Common myeloid progenitor, CD34-positive (primary cell): ENCODE data around the gene APPL2.
"Not testable (repeated sequence)": the region's sequence is repeated elsewhere in the genome, so short reads cannot be mapped to it uniquely, and the experiment has no call there.

Experiments used
- CTCF ChIA-PET: fragments of 350-600 bp; sonication (Branson Sonifier 250); formaldehyde crosslinking; loops from one replicate; lab custom pipeline; 2021; ENCODE audit warnings: antibody characterized with exemption; lab: Charles Lee
- POLR2A ChIA-PET: fragments of 350-600 bp; sonication (Branson Sonifier 250); formaldehyde crosslinking; loops from one replicate; lab custom pipeline; 2021; ENCODE audit warnings: antibody characterized with exemption; lab: Charles Lee
- DNase-seq, 3 donors: peaks; one replicate each; pipeline versions ENCODE4 v3.0.0 to v3.0.0-alpha.2; 2013
- H3K27ac ChIP-seq, 2 experiments: 1 replicate in 1 of 2; 2 replicates in 1 of 2; pipeline ENCODE4 v1.7.0; 2013; ENCODE audit warnings: inconsistent platforms in 2 of 2, low read length in 2 of 2, mild to moderate bottlenecking in 2 of 2, low read depth in 1 of 2, moderate library complexity in 1 of 2; ENCODE audit not compliant: severe bottlenecking in 2 of 2, insufficient read depth in 1 of 2, poor library complexity in 1 of 2
- H3K27me3 ChIP-seq, 5 experiments: replicated peaks in 2 of 5; 1 replicate in 3 of 5; 2 replicates in 2 of 5; pipeline versions ENCODE4 v1.6.1 to v1.7.0; 2013; ENCODE audit warnings: low read length in 4 of 5, mild to moderate bottlenecking in 2 of 5, moderate library complexity in 2 of 5, inconsistent platforms in 1 of 5; ENCODE audit not compliant: insufficient read depth in 5 of 5, control insufficient read depth in 4 of 5
- H3K36me3 ChIP-seq, 4 experiments: 1 replicate in 2 of 4; 2 replicates in 2 of 4; pipeline versions ENCODE4 v1.6.1 to v1.7.0; 2013; ENCODE audit warnings: low read length in 3 of 4, control low read depth in 1 of 4, mild to moderate bottlenecking in 1 of 4; ENCODE audit not compliant: control insufficient read depth in 4 of 4, insufficient read depth in 4 of 4
- H3K4me1 ChIP-seq, 4 experiments: 1 replicate in 3 of 4; 2 replicates in 1 of 4; pipeline versions ENCODE4 v1.6.1 to v1.7.1; 2013; ENCODE audit warnings: low read length in 3 of 4, mild to moderate bottlenecking in 3 of 4, control low read depth in 1 of 4, inconsistent platforms in 1 of 4, moderate library complexity in 1 of 4; ENCODE audit not compliant: control insufficient read depth in 4 of 4, insufficient read depth in 4 of 4; ENCODE audit errors: control extremely low read depth in 1 of 4
- H3K4me3 ChIP-seq, 7 experiments: 1 replicate in 4 of 7; 2 replicates in 3 of 7; pipeline versions ENCODE4 v1.5.1 to v1.7.0; 2013; ENCODE audit warnings: mild to moderate bottlenecking in 7 of 7, low read length in 6 of 7, moderate library complexity in 6 of 7, inconsistent platforms in 2 of 7, low read depth in 2 of 7, control low read depth in 1 of 7; ENCODE audit not compliant: insufficient read depth in 4 of 7, control insufficient read depth in 1 of 7; ENCODE audit errors: extremely low read depth in 1 of 7
- H3K9me3 ChIP-seq, 5 experiments: 1 replicate in 4 of 5; 2 replicates in 1 of 5; pipeline versions ENCODE4 v1.6.1 to v1.7.1; 2013; ENCODE audit warnings: low read length in 4 of 5, mild to moderate bottlenecking in 2 of 5, inconsistent platforms in 1 of 5, low read depth in 1 of 5, moderate library complexity in 1 of 5; ENCODE audit not compliant: control insufficient read depth in 4 of 5, insufficient read depth in 2 of 5; ENCODE audit errors: control extremely low read depth in 1 of 5
- WGBS: methylation state at CpG from one replicate; pipeline ENCODE4 v1.1.5; 2013; ENCODE audit not compliant: insufficient coverage; 5-methylcytosine and 5-hydroxymethylcytosine counted together

Gene APPL2

DNA sequence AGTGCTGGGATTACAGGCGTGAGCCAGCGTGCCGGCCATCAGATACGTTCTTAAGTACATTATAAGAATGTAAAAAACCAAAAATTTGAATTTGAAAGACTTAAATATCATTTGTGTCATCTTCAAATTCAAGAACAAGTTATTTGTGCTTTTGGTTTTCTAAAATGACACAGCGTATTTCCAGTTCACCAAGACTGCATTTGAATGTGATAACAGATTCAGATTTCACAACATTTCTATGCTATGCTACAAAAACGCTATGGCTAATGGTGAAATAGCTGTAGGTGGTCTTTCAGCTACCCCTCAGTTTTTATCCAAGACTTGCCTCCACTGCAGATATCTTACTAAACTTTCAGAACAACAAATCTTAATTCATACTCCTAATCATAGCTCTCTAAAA, 46.7 kb downstream of the APPL2 start:
- Histone ChIP-seq H3K36me3 (peaks cover 10 to 82% (median 57%) of the 10 kb centered on the region in 4 experiments), H3K9me3 (no peaks in the 10 kb centered on the region), H3K4me1 (no peaks in the 10 kb centered on the region), H3K4me3 (no peak overlapping the region), H3K27ac (no peak overlapping the region), H3K27me3 (no peaks in the 10 kb centered on the region)
- no CpG with 5 or more reads among the region's 6 CpGs for WGBS
- CTCF ChIA-PET, result no interaction called here
- peak in 1 of 3 donors; percentile 12 for DNase-seq
- POLR2A ChIA-PET, result no interaction called here

DNA sequence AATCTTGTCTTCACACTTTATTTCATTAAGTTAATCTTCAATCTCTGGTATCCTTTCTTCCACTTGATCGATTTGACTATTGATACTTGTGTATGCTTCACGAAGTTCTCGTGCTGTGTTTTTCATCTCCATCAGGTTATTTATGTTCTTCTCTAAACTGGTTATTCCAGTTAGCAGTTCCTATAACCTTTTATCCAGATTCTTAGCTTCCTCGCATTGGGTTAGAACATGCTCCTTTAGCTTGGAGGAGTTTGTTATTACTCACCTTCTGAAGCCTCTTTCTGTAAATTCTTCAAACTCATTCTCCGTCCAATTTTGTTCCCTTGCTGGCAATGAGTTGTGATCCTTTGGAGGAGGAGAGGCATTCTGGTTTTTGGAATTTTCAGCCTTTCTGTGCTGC, 52.0 kb downstream of the APPL2 start:
- DNase-seq, H3K27me3 ChIP-seq, H3K4me1 ChIP-seq, H3K4me3 ChIP-seq, H3K9me3 ChIP-seq, POLR2A ChIA-PET, H3K27ac ChIP-seq: not testable (repeated sequence)
- WGBS, result 88% methylated on average over 3 of the region's 5 CpGs
- CTCF ChIA-PET, result interaction anchor here (1.8 kb wide), 1 partner anchor 8 kb away, joined by 4 read pairs; no protein-coding TSS in a partner anchor
- H3K36me3 ChIP-seq, result peaks cover 0 to 46% (median 26%) of the 10 kb centered on the region in 4 experiments

DNA sequence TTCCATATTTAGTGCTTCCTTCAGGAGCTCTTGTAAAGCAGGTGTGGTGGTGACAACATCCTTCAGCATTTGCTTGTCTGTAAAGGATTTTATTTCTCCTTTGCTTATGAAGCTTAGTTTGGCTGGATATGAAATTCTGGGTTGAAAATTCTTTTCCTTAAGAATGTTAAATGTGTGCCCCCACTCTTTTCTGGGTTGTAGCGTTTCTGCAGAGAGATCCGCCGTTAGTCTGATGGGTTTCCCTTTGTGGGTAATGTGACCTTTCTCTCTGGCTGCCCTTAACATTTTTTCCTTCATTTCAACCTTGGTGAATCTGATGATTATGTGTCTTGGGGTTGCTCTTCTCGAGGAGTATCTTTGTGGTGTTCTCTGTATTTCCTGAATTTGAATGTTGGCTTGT, 52.6 kb downstream of the APPL2 start:
- H3K4me3 ChIP-seq, H3K9me3 ChIP-seq, H3K27ac ChIP-seq, DNase-seq, CTCF ChIA-PET, H3K27me3 ChIP-seq, POLR2A ChIA-PET, H3K4me1 ChIP-seq: not testable (repeated sequence)
- no CpG with 5 or more reads among the region's 4 CpGs for WGBS
- H3K36me3 ChIP-seq, result peaks cover 0 to 45% (median 24%) of the 10 kb centered on the region in 4 experiments

DNA sequence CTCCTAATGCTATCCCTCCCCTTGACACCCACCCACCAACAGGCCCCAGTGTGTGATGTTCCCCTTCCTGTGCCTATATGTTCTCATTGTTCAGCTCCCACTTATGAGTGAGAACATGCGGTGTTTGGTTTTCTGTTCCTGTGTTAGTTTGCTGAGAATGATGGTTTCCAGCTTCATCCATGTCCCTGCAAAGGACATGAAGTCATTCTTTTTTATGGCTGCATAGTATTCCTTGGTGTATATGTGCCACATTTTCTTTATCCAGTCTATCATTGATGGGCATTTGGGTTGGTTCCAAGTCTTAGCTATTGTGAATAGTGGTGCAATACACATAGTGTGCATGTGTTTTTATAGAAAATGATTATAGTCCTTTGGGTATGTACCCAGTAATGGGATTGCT, 56.9 kb downstream of the APPL2 start:
- H3K27ac ChIP-seq, H3K9me3 ChIP-seq, H3K27me3 ChIP-seq, DNase-seq, POLR2A ChIA-PET, CTCF ChIA-PET, H3K4me1 ChIP-seq, H3K4me3 ChIP-seq: not testable (repeated sequence)
- peaks cover 3 to 34% (median 18%) of the 10 kb centered on the region in 4 experiments for H3K36me3 ChIP-seq
- WGBS, result no CpG with 5 or more reads among the region's 1 CpG

DNA sequence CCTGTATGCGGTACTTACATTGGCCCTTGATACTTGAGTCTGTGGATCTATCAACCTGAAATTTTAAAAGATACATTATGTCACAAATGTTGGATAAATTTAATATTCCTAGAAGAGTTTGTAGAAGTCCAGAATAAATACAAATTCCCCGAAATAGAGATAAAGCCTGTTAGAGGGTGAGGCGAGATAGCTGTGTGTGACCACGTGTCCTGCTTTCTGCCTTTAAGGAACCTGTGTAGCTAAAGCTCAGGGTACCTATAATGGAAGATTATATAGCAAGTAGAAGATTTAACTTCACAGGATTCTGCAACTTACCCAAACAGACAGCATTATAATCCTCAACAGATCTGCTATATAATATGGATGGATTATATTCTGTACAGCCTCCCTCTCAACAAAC, 58.8 kb downstream of the APPL2 start:
- no peak overlapping the region for H3K27ac ChIP-seq
- ChIA-PET CTCF (no interaction called here), POLR2A (no interaction called here)
- 100% methylated on average over 1 of the region's 4 CpGs for WGBS
- no peak for DNase-seq
- no peak overlapping the region for H3K4me3 ChIP-seq
- H3K27me3 ChIP-seq, result no peaks in the 10 kb centered on the region
- H3K9me3 ChIP-seq, result peaks cover 0 to 4% (median 0%) of the 10 kb centered on the region in 5 experiments
- H3K36me3 ChIP-seq, result peaks cover 3 to 29% (median 17%) of the 10 kb centered on the region in 4 experiments
- peaks cover 0 to 10% (median 2%) of the 10 kb centered on the region in 4 experiments for H3K4me1 ChIP-seq

DNA sequence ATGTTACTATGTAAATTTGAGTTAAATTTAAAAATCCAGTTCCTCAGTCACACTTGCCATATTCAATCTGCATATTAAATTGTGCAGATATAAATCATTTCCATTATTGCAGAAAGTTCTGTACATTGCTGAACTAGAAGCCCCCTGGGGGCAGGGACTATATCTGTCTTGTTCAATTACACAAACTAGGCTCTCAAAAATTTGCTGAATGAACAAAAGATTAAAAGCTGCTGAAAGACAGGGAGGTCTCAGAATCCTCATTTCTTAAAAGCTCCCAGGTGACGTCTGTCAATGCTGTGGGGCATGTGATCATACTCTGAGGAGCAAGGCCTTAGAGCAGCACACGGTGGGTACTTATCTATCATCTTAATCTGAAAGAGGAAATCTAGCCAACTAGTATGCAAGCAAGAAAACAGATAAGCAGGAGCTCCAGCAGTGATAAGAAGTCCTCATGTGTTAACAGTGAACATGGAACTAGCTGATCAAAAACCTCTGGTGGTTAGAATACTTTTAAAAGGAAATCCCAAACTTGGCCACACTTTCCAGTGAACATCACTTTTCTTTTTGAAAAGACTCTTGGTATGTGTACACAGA, 60.5 kb downstream of the APPL2 start:
- H3K27me3 ChIP-seq, result no peaks in the 10 kb centered on the region
- H3K4me3 ChIP-seq, result no peak overlapping the region
- ChIA-PET POLR2A (no interaction called here), CTCF (interaction anchor here (1.8 kb wide), 1 partner anchor 9 kb away, joined by 4 read pairs; no protein-coding TSS in a partner anchor)
- peak in 1 of 3 donors; percentile 5 for DNase-seq
- no peaks in the 10 kb centered on the region for H3K9me3 ChIP-seq
- H3K4me1 ChIP-seq, result peaks cover 0 to 10% (median 2%) of the 10 kb centered on the region in 4 experiments
- 44% methylated on average over 2 of the region's 2 CpGs for WGBS
- no peak overlapping the region for H3K27ac ChIP-seq
- H3K36me3 ChIP-seq, result peaks cover 5 to 39% (median 21%) of the 10 kb centered on the region in 4 experiments

DNA sequence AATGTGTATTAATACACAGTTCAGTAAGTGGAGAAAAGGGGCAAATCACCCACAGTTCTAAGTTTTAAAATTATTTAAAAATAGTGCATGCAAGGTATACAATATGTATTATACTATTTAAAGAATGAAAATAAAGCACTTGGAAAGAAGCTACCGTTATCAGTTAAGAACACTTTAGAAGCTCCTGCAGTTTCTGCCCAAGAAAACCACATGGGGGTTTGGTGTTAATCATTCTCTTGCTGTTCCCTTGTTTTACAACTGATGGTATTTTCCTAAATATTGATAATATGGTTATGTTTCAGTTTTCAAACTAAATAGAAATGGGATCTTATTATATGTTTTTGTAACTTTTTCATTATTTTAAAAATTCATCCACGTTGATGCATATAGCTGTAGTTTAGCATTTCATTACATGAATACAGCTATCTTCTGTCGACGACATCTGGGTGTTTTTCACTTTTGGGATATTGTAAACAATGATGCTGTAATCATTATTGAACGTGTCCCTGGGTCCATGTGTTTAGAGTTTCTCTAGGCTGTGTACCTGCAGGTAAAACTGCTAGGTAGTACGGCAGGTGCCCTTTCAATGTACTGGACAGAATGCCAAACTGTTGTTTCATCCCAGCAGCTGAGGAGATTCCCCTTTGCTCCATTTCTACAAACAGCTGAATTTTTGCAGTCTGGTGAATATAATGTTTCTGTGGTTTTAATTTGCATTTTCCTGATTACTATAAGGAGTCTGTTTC, 64.1 kb downstream of the APPL2 start:
- DNase-seq, result peak; percentile 4 to 41 (median 21)
- no peak overlapping the region for H3K27ac ChIP-seq
- CTCF ChIA-PET, result no interaction called here
- no peaks in the 10 kb centered on the region for H3K9me3 ChIP-seq
- 100% methylated on average over 2 of the region's 6 CpGs for WGBS
- peaks cover 0 to 10% (median 2%) of the 10 kb centered on the region in 4 experiments for H3K4me1 ChIP-seq
- H3K4me3 ChIP-seq, result no peak overlapping the region
- POLR2A ChIA-PET, result no interaction called here
- peaks cover 5 to 50% (median 27%) of the 10 kb centered on the region in 4 experiments for H3K36me3 ChIP-seq
- no peaks in the 10 kb centered on the region for H3K27me3 ChIP-seq
